GM12872 (cell line): ENCODE measurements around the gene NR1H4.

ENCODE experiments used
- CTCF ChIP-seq: IDR thresholded peaks from 3 replicates; pipeline ENCODE4 v1.5.1; 2011; ENCODE audit warnings: low read depth, mild to moderate bottlenecking, low read length, moderate library complexity; ENCODE audit not compliant: insufficient read depth

Gene NR1H4

GRCh38 chr12:100472325-100472724 lies 1.3 kb upstream of the NR1H4 start:
- no peak for TF ChIP-seq CTCF

GRCh38 chr12:100473050-100473715 lies 483 bp upstream of the NR1H4 start:
- TF ChIP-seq CTCF = no peak

- no peak for TF ChIP-seq CTCF
Observed at GRCh38 chr12:100474617-100475016, 951 bp downstream of the NR1H4 start.

- TF ChIP-seq CTCF = no peak
Observed at GRCh38 chr12:100476013-100476751, 2.5 kb downstream of the NR1H4 start.

- no peak for TF ChIP-seq CTCF
Observed at GRCh38 chr12:100481021-100481420, 7.4 kb downstream of the NR1H4 start.

- TF ChIP-seq CTCF = no peak
Observed at GRCh38 chr12:100484183-100484886, 10.7 kb downstream of the NR1H4 start.

- TF ChIP-seq CTCF = no peak
Observed at GRCh38 chr12:100484891-100485471, 11.3 kb downstream of the NR1H4 start.
